Measurements from ENCODE around the gene TGM6. TPM values are rescaled to one million over a fixed set of nuclear protein-coding genes. Genes with fewer than 3 reads are reported as not detected.

The TGM6 gene
- total RNA-seq, 2 donors from 2014 or later = not detected

- no peaks in the 10 kb centered on the region for H3K27me3 ChIP-seq
- no peaks in the 10 kb centered on the region for H3K4me1 ChIP-seq
- no peaks in the 10 kb centered on the region for H3K9me3 ChIP-seq
- H3K4me3 ChIP-seq = no peak overlapping the region
- peaks cover under 1% of the 10 kb centered on the region for H3K36me3 ChIP-seq
- no peak for DNase-seq (ENCODE audit: low spot score)
- no peak for TF ChIP-seq CTCF (IDR thresholded peaks at IDR 0.05)
- no peak overlapping the region for H3K27ac ChIP-seq
These were observed 73.1 kb downstream of the TGM6 start for GRCh38 chr20:2453792-2454191.

DNA sequence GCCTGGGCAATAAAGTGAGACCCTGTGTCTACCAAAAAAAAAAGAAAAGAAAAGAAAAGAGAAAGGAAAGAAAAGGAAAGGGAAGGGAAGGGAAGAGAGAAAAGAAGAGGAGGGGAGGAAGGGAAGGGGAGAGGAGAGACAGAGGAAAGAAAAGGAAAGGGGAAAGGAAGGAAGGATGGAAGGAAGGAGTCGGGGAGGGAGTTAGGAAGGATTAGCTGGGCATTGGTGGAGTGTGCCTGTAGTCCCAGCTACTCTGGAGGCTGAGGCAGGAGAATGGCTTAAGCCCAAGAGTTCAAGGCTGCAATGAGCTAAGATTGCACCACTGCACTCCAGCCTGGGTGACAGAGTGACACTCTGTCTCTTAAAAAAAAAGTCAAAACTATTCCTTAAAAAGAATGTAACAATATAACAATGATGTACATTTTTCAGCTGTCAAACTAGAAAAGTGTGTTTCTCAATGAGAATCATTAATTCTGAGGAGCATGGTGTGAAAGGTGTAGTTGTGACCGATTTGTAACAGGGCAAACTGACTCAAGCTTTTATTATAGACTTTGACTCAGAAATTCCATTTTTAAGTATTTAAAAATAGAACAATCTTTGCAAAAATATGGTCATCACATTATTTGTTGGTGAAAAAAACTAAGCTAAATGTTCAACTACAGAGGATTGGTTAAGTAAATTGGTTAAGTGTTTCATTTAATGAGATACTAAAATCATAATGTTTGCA lies 75.2 kb downstream of the TGM6 start:
- Histone ChIP-seq H3K27me3 (no peaks in the 10 kb centered on the region), H3K36me3 (peaks cover 19% of the 10 kb centered on the region), H3K4me3 (no peak overlapping the region), H3K9me3 (no peaks in the 10 kb centered on the region), H3K4me1 (no peaks in the 10 kb centered on the region), H3K27ac (no peak overlapping the region)
- no peak for DNase-seq (ENCODE audit: low spot score)
- TF ChIP-seq CTCF (IDR thresholded peaks at IDR 0.05) = no peak

DNA sequence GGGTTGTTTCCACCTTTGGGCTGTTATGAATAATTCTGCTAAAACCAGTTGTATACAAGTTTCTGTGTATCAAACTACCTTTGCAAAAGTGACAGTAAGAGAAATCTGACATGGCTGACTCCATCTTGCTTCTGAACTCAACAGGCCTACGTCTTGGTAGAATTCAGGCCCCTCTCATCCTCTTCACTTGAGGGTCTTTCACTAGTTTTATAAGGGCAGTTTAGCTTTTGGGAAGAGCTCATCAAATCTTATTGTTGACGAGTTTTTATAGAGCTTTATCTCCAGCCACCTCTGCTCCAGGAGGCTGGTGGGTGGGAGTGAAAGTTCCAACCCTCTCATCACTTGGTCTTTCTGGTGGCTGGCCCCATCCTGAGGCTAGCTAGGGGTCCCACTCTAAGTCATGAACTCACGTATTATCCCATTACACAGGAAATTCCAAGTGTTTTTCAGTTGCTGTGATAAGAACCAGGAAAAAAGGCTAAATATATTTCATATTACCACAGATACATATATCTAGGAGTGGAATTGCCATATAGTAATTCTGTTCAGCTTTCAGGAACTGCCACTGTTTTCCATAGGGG lies 78.3 kb downstream of the TGM6 start:
- no peak overlapping the region for H3K4me3 ChIP-seq
- H3K9me3 ChIP-seq = no peaks in the 10 kb centered on the region
- H3K36me3 ChIP-seq = peaks cover 50% of the 10 kb centered on the region
- H3K27me3 ChIP-seq = no peaks in the 10 kb centered on the region
- TF ChIP-seq CTCF (IDR thresholded peaks at IDR 0.05) = no peak
- no peak for DNase-seq (ENCODE audit: low spot score)
- H3K27ac ChIP-seq = no peak overlapping the region
- H3K4me1 ChIP-seq = no peaks in the 10 kb centered on the region

DNA sequence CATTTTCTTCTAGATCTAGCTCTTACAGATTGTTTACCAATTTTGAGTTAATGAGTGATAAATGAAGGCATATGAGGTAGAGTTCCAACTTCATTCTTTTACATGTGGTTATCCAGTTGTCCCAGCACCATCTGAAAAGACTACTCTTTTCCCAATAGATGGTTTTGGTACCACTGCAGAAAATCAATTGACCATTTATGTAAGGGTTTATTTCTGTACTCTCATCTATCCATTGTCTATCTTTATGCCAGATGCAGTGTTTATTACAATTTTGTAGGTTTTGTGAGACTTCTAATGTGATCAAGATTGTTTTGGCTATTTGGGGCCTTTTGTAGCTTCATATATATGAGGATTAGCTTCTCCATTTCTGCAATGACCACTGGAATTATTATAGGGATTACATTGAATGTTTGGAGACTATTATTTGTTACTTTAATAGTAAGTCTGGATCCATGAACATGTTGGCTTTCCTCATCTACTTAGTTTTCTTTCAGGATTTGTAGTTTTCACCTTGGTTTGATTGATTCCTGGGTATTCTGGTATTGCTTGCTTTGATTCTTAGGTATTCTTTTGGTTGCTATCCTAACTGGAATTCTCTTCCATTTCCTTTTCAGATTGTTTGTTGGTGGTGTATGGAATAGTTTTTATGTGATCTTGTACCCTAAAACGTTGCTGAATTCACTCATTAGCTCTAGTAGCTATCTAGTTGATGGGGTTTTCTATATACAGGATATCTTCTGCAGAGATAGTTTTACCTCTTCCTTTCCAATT lies 79.5 kb downstream of the TGM6 start:
- Histone ChIP-seq H3K9me3 (no peaks in the 10 kb centered on the region), H3K36me3 (peaks cover 62% of the 10 kb centered on the region), H3K4me3 (no peak overlapping the region), H3K27me3 (no peaks in the 10 kb centered on the region), H3K27ac (no peak overlapping the region), H3K4me1 (no peaks in the 10 kb centered on the region)
- no peak for TF ChIP-seq CTCF (IDR thresholded peaks at IDR 0.05)
- no peak for DNase-seq (ENCODE audit: low spot score)

DNA sequence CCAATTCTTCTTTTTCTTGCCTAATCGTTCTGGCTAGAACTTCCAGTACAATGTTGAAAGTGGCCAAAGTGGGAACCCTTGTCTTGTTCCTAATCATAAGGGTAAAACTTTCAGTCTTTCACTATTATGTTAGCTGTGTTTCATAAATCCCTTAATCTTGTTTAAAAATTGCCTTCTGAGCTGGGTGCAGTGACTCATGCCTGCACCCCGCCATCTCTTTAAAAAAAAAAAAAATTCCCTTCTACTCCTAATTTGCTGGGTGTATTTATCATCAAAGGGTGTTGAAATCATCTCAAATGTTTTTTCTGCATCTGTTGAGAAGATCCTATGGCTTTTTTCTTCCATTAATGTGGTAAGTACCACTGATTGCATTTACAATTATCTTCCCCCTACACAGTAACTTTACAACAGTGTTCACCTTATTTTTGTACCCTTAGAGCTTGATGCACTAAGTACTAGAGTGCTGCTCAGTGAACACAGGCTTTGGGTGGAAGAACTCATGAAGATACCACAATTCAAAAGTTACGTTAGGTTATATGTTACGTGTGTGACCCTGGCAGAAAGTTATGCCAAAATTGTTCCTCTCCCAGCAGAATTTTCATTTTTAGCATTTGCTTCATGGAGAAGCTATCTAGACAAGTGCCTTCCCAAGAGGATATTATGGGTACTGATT lies 80.2 kb downstream of the TGM6 start:
- no peak for TF ChIP-seq CTCF (IDR thresholded peaks at IDR 0.05)
- H3K9me3 ChIP-seq = no peaks in the 10 kb centered on the region
- H3K36me3 ChIP-seq = peaks cover 69% of the 10 kb centered on the region
- no peak overlapping the region for H3K4me3 ChIP-seq
- no peaks in the 10 kb centered on the region for H3K27me3 ChIP-seq
- DNase-seq (ENCODE audit: low spot score) = no peak
- H3K27ac ChIP-seq = no peak overlapping the region
- no peaks in the 10 kb centered on the region for H3K4me1 ChIP-seq
